BJ (cell line): ENCODE results near the gene MAP3K6. TPM values are rescaled to one million over a fixed set of nuclear protein-coding genes. Genes with fewer than 3 reads are reported as not detected.

ENCODE experiments used
- CTCF ChIA-PET: fragments of 350-600 bp; formaldehyde crosslinking; extraction: SDS; loops from one replicate; lab custom pipeline; 2021; ENCODE audit warnings: antibody characterized with exemption, inconsistent platforms; lab: Yijun Ruan, JAX
- POLR2A ChIA-PET: fragments of 300-600 bp; sonication (Branson Sonifier 250); formaldehyde crosslinking; extraction: SDS; loops from one replicate; lab custom pipeline; 2021; ENCODE audit warnings: antibody characterized with exemption; lab: Charles Lee
- DNase-seq: peaks from one replicate; pipeline ENCODE4 v3.0.0-alpha.2; 2011; ENCODE audit warnings: low read depth
- H3K27me3 ChIP-seq: 2 replicates; pipeline ENCODE4 v1.6.0; 2011; ENCODE audit warnings: low read length; ENCODE audit not compliant: control insufficient read depth, insufficient read depth
- H3K36me3 ChIP-seq: 2 replicates; pipeline ENCODE4 v1.5.1; 2011; ENCODE audit warnings: low read length; ENCODE audit not compliant: control insufficient read depth, insufficient read depth
- H3K4me3 ChIP-seq: 2 replicates; pipeline ENCODE4 v1.5.1; 2011; ENCODE audit warnings: low read depth, mild to moderate bottlenecking, control low read depth, low read length
- CTCF ChIP-seq: IDR thresholded peaks from 2 replicates; pipeline ENCODE4 v1.5.1; 2011; ENCODE audit warnings: low read depth, mild to moderate bottlenecking, control low read depth, inconsistent platforms, low read length, moderate library complexity; ENCODE audit not compliant: insufficient read depth
- polyA plus RNA-seq: library from polyadenylated mRNA; depleted of rRNA; stranded (reverse); fragments of >200 nt; gene quantifications from 2 replicates; pipeline ENCODE4 v1.2.3, GENCODE V29; 2011

MAP3K6 gene
- polyA plus RNA-seq, 1 experiment: 18.0 TPM

GRCh38 chr1:27400082-27400962 lies 33.6 kb upstream of the MAP3K6 start:
- H3K36me3 ChIP-seq: peaks cover 1% of the 10 kb centered on the region; the same call in 1 of the 2 replicates
- no peak overlapping the region for H3K4me3 ChIP-seq
- TF ChIP-seq CTCF: no peak
- CTCF ChIA-PET: interaction anchor here (1.3 to 11.9 kb wide), 7 partner anchors 12 to 263 kb away, joined by 3 to 353 read pairs (median 7); partner anchors contain the start of gene AHDC1
- no peaks in the 10 kb centered on the region for H3K27me3 ChIP-seq
- no peak for DNase-seq
- POLR2A ChIA-PET: interaction anchor here (0.6 kb wide), 1 partner anchor 103 kb away, joined by 4 read pairs; no protein-coding TSS in a partner anchor

GRCh38 chr1:27399251-27400025 lies 32.7 kb upstream of the MAP3K6 start:
- no peak for TF ChIP-seq CTCF
- H3K27me3 ChIP-seq: no peaks in the 10 kb centered on the region
- CTCF ChIA-PET: interaction anchor here (0.9 to 11.9 kb wide), 9 partner anchors 11 to 265 kb away, joined by 3 to 353 read pairs (median 6); partner anchors contain the start of gene AHDC1
- H3K4me3 ChIP-seq: no peak overlapping the region
- DNase-seq: no peak
- no peaks in the 10 kb centered on the region for H3K36me3 ChIP-seq
- POLR2A ChIA-PET: interaction anchor here (0.6 kb wide), 1 partner anchor 103 kb away, joined by 4 read pairs; no protein-coding TSS in a partner anchor

GRCh38 chr1:27398405-27399149 lies 31.8 kb upstream of the MAP3K6 start:
- no peak for DNase-seq
- no peaks in the 10 kb centered on the region for H3K36me3 ChIP-seq
- POLR2A ChIA-PET: no interaction called here
- H3K4me3 ChIP-seq: no peak overlapping the region
- TF ChIP-seq CTCF: no peak
- CTCF ChIA-PET: interaction anchor here (0.9 to 11.9 kb wide), 14 partner anchors 10 to 353 kb away, joined by 3 to 353 read pairs (median 6); partner anchors contain the start of genes AHDC1 and MAP3K6
- no peaks in the 10 kb centered on the region for H3K27me3 ChIP-seq

- no peak for TF ChIP-seq CTCF
- CTCF ChIA-PET: interaction anchor here (0.9 to 11.9 kb wide), 17 partner anchors 10 to 353 kb away, joined by 3 to 353 read pairs (median 5); partner anchors contain the start of genes AHDC1 and MAP3K6
- no peaks in the 10 kb centered on the region for H3K36me3 ChIP-seq
- POLR2A ChIA-PET: interaction anchor here (0.6 kb wide), 1 partner anchor 358 kb away, joined by 5 read pairs; no protein-coding TSS in a partner anchor
- H3K4me3 ChIP-seq: no peak overlapping the region
- DNase-seq: no peak
- H3K27me3 ChIP-seq: no peaks in the 10 kb centered on the region
These were observed 31.0 kb upstream of the MAP3K6 start for GRCh38 chr1:27397749-27398148.
